Left kidney (tissue), 2 donors: ENCODE data around the gene FZR1. TPM values are rescaled to one million over a fixed set of nuclear protein-coding genes. Genes with fewer than 3 reads are reported as not detected.

ENCODE experiments used
- DNase-seq: peaks from one replicate; pipeline ENCODE4 v3.0.0-alpha.2; 2013
- polyA plus RNA-seq: library from polyadenylated mRNA; unstranded; fragments of 120-200 nt; gene quantifications from one replicate; pipeline ENCODE4 v1.2.1, GENCODE V29; 2013; ENCODE audit not compliant: insufficient read length

The FZR1 gene
- polyA plus RNA-seq, 1 donor = 46.7 TPM

DNA sequence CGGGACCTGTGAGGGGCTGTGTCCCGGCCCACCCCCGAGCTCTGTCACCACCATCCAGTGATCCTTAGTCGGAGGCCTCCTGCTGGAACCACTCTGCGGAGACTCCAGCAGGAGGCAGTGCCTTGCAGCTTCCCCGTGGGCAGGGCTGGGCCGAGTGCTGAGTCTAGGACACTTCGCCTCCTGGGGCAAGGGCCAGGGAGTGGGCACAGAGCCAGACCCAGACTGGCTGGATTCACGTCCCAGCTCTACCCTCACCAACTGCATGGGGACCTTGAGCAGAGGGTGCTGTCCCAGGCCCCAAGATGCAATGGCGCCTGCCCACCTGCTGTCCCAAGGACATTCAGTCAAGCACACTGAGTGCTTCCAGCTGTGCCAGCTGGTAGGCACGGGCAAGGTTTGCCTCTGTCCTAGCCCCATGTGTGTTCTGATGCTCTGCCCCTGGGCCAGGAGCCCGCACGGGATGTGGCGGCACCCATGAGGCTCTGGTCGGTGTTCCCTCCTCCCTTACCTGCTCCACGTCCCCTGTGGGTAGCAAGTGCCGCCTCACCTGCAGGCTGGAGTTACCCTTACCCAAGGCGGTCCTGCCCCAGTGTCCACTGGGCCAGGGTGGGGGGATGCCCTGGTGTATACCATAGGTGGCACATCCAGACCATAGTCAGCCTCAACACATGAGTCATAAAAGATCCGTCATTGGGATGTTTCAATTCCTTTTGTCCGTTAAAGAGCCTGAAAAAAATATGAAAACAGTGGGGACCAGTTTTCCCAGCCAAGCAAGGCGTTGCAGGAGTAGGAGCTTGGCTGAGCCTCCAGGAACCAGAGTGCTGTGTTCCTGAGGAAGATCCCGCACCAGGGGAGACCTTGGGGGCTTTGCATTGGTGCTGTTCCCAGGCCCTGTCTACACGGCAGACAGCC is 7.4 kb downstream of the FZR1 start:
- no peak for DNase-seq

DNA sequence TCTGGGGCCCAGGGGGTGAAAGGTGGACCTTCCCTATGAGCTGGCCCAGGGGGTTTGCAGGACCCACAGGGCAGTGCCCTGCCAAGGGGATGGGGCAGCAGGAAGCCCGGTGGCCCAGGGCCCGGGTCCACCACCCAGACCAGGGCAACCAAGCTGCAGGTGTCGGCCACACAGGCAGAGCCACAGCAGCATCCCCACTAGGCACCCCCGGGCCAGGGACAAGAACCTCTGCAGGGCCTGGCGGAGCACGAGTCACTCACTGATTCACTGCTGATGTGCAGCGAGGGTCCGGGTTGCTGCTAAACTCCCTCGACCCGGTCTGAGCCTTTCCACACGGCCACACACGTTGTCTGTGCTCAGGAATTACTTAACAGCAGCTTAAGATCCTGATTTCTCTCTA is 8.8 kb downstream of the FZR1 start:
- DNase-seq = no peak

DNA sequence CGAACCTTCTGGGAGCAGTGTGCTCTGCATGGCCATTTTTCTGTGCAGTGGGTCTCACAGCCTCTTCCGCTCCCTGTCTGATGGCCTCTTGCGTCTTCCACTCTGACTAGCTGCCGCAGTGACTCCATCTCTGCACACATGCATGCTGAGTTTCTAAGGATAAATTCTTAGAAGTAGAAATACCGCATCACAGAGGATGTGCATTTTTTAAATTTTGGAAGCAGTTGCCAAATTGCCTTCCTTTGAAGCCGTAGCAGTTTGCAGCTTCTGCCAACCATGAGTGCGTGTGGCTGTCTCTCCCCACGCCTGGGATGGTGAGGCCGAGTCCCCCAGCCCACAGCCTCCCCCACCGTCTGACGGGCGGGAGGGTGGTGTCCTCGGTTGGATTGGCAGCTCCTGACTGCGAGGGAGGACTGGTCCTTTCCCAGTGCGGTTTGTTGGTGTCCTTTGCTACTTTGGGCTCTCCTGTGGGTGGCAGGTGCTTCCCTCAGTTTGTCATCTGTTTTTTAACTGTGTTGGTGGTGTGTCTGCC is 9.8 kb downstream of the FZR1 start:
- no peak for DNase-seq

DNA sequence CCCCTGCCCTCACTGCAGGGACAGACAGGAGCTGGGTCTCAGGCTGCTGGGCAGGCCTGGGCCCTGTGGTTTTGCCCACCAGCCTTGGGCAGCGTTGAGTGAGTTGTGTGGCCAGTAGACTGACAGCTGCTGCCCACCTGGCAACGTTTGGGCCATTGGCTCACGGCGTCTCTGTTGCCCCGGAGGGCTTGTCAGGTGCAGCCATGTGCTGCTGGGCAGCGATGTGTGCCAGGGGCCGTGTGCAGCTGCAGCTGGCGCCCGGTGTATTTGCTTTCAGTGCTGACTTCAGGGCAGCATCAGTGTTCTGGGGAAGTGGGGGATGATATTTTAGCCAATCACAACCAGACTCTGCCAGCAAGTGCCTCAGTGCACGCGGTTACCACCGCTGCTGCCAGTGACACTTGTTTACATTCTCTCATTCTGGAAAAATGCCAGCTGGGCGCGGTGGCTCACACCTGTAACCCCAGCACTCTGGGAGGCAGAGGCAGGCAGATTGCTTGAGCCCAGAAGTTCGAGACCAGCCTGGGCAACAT is 10.6 kb downstream of the FZR1 start:
- DNase-seq = no peak

DNA sequence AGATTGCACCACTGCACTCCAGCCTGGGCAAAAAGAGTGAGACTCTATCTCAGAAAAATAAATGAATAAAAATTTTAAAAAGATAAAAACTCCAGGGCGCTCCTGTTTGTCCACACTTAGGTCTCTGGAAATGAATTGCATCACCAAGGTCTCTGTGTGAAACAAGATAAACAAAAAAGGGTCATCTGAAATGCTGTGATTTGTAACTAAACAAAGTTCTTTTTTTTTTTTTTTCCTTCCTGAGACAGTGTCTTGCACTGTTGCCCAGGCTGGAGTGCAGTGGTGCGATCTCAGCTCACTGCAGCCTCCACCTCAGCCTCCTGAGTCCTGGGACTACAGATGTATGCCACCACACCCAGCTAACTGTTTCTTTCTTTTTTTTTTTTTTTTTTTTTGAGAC is 11.5 kb downstream of the FZR1 start:
- DNase-seq = no peak

DNA sequence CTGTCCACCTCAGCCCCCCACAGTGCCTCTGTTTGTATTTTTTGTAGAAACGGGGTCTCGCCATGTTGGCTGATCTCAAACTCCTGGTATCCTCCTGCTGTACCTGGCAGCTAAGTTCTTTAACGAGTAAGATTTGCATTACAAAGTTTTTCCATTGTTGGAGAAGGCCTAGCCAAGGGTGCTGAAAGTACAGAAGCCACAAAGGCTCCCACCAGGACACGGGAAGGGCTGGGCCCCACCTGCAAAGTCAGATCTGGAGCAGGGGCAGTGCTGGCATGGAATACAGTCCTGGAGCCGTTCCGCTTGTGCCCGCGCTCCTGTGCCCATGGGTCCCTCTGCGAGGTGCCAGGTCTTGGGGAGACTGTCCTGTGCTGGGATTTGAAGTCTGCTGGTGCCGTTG is 12.1 kb downstream of the FZR1 start:
- DNase-seq = no peak

DNA sequence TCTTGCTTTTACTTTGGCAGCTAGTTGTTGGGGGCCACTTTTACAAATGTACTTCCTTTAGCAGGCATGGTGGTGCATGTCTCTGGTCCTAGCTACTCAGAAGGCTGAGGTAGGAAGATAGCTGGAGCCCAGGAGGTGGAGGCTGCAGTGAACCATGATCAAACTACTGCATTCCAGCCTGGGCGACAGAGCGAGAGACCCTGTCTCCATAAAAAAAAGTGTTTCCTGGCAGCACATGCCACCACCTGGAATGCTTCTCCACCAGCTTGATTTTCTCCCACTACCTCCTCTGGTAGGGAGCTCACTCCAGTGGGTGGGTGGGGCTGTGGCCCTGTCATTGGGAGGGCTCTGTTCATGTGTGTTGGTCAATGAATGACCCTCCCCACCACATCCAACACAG is 12.5 kb downstream of the FZR1 start:
- no peak for DNase-seq

DNA sequence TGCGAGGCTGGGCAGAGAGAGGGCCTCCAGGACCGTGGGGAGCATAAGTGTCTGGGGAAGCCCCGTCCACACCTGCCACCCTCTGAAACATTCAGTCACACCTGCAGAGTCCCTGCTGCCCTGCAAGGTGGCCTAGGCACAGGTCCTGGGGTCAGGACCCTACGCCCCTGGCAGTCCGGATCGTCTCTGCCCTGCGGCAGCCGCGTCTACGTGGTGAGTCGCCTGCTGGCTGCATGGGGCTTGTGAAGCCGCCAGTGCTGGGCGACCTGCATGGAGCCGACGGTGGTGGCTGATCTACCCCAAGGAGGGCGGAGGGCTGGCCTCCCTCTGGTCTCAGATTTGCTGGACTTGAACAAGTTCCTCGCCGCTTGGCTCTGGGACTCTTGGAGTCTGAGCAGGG is 13.0 kb downstream of the FZR1 start:
- DNase-seq = no peak

DNA sequence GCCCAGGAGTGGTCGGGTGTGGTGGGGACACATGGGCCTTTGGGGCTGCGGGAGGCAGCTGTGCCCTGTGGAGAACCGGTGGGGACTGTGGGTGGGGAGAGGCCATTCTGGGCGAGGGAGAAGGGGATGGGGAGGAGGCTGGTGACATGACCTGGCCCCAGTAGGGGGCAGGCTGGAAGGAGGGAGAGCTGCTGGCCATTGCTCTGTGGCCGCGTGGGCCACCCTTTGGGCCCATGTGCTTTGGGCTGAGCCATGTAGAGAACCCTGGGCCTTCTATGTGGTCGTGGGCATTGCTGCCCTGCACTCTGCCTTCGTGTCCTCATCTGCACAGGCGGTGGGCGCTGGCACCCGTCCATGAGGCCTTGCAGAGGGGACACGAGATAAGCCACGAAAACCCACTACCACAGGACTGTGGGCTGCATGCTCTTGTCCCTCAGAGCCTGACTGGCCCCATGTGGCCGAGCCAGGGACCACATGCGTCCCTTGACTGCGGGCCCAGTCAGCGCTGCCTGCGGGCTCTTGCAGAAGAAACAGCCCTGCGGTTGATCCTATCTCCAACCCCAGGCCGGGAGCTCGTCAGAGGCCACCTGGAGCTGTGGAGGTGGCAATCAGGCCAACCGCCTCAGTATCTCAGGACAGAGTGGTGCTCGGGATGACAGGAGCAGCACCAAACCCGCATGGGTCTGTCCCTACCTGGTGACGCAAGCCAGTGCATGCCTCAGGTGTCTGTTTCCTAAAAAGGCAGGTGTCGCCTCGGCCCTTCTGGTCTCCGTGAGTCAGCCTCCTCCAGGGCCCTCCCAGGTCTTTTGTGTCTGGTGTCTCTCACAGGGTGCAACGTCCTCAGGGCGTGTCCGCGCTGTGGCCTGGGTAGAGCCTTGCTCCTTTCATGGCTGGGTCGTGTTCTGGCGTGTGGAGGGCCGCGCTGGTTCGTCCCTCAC is 14.3 kb downstream of the FZR1 start:
- no peak for DNase-seq

DNA sequence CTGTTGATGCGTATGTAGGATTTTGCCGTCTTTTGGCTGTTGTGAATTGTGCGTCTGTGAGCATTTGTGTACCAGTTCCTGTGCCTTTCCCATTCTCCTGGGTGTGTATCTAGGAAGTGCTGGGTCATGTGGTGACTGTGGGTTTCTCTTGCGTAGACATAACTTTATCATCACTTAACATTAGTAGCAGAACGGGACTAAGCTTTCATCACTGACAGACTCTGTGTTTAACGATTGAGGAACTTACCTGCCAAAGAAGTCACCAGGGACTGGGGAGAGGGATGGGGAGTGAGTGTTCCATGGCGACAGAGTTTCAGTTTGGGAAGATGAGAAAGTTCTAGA is 15.0 kb downstream of the FZR1 start:
- no peak for DNase-seq

DNA sequence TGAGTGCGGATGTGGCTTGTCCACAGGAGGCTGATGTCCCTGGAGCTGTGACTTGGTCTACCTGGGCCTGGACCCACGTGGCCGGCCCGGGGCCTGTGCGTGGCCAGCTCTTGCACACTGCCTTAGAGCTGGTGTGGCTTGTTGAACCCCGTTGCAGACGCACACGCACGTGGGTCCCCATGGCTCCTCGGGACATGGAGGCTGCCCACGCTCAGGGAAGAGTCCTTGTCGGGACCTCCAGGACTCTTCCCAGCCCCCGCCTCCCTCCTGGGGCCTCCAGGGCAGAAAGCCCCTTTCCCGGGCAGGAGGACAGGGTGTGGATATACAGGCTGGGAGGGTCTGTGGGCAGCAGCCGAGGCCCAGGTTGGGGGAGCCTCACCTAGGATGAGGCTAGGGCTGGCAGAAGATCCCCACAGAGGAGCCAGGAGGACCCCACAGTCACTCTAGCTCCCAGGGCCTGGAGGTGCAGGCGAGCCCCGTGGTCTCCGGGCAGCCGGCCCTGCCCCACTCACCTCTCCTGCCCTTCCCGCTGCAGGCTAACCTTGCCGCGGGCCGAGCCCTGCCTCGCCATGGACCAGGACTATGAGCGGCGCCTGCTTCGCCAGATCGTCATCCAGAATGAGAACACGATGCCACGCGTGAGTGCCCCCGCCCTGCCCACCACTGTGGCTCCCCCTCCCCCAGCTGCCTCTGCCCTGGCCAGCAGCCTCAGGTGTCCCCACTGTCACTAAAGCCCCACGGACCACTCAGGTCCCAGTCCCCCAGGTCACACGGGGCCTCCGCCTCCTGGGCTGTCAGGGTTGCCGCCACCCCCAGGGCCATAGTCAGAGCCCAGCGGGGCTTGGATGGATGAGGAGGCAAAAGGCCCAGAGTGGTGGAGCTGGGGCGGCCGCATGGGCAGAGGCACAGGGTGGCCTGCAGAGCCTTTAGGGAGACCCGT is 16.6 kb downstream of the FZR1 start:
- no peak for DNase-seq

DNA sequence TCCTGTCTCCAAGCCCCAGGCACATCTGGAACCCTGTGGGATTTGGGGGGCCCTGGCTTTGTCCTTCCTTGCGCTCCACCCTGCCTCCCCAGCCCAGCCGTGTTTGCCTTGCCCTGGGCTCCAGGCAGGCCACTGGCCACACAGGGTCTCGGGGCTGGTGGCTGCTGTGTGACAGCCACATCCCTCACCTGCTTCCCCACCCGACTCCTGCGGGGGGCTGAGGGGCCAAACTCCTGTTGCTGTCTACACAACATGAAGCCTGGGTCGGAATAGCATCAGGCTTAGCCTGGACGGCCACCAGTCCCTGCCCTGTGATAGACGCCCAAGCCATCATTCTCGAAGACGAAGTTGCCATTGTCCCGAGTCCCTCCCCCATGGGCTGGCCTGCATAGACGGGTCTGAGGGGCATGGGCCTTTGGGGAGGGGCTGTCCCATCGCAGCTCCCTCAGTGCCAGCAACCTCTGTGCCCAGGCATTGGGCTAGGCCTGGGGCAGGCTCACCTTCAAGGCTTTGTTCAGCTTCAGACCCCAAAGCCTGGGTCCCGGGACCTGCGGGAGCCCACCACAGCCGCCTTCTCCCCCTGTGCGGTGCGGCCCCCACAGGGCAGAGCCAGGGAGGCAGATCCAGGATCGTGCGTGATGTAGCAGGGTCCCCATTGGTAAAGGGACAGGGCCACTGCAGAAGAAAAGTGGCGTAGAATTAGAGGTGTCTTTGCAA is 17.4 kb downstream of the FZR1 start:
- DNase-seq = no peak

DNA sequence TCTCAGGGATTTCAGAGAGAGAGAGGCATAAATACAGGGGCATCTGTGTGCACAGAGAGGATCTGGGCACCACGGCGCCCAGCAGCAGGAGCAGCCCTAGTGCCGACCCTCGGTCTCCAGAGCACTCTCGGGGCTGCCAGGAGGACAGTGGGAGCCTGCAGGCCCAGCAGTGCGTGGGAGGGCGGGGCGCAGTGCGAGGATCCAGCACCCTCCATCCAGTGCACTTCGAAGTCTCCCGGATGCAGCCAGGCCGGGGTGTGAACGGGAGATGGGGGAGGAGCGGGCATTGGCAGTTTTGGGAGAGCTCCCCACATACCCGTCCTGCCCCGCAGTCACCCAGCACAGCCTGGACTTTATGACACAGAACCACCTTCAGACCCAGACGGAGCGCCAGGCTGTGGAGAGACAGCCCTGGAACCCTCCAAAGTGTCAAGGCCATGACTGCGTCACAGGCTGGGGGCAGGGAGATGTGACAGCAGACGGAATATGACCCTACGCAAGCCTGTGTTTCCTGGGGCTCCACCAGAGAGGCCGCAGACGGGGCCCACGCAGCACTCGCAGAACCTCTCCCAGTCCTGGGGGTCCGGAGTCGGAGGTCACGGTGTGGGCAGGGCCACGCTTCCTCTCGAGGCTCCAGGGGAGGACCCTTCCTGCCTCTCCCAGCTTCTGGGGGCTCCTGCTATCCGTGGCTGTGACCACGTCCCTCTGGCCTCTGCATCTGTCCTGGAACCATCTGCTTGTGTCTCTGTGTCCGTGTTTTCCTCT is 18.1 kb downstream of the FZR1 start:
- no peak for DNase-seq

DNA sequence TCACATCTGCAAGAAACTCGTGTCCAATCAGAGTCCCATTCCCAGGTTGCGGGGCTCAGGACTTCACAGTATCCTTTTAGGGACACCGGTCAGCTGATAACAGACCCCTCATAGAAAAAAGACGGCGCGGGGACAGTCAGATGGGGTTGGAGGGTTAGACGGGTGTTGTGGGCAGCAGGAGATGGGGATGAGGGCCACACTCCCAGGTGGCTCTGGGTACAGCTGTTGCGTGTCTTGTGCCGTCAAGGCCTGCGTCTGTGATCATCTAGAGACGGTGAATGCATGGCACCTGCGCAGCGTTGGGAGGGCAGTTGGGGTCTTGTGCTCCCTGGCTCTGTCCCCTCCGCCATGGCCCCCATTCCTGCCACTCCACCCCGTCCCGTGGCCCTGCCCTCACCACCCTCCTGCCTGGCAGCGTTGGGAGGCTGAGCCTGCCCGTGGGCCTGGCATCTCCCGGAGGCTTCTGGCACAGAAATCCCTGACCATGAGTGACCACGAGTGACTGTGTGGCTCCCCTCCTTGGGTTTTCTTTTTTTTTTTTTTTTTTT is 18.9 kb downstream of the FZR1 start:
- DNase-seq = no peak

DNA sequence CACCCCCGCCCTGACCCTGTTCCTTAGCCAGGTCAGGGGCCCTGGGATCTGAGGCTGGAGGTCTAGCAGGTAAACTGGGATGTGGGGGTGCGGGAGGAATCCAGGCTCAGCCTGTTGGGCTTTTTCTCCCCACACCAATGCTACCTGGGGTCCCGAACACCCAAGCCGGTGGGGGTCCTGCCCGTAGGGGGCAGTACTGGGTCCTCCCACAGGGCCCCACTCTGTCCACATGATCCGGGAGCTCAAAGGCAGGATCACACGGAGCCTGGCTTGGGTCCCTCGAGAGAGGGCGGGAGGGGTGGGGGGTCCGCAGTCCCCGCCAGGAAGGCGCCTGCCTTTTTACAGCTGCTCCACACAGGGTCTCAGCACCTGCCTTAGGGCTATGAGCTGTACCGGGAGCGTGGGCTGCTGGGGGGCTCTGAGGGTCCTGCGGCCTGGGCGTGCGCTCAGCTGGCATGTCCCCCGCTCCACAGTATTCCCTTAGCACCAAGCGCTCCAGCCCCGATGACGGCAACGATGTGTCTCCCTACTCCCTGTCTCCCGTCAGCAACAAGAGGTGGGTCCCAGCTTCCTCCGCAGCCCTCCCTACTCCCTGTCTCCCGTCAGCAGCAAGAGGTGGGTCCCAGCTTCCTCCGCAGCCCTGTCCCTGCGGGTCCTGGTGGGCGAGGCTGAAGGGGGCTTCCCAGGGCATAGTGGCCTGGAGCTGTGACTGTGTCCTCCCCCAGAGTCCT is 20.6 kb downstream of the FZR1 start:
- no peak for DNase-seq

DNA sequence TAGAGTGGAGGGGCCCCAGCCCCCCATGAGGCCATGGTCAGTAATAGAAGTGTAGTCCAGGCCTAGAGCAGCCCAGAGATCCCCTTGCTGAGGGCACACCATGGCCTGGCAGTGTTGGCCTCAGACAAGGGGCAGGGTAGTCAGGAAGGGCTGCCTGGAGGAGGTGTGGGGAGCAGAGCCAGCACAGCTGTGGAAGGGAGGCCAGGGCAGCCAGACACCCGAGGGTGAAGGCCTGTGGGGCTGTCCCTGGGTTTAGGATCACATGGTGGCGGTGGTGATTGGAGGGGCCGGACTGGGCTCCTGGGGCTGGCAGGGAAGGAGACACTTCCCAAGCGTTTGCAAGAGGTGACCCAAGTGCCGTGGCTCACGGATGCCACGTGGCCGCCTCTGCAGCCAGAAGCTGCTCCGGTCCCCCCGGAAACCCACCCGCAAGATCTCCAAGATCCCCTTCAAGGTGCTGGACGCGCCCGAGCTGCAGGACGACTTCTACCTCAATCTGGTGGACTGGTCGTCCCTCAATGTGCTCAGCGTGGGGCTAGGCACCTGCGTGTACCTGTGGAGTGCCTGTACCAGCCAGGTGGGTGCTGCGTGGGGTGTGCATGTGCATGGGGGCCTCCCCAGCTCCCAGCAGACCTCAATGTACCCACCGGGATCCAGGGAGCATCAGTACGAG is 21.3 kb downstream of the FZR1 start:
- DNase-seq = no peak

DNA sequence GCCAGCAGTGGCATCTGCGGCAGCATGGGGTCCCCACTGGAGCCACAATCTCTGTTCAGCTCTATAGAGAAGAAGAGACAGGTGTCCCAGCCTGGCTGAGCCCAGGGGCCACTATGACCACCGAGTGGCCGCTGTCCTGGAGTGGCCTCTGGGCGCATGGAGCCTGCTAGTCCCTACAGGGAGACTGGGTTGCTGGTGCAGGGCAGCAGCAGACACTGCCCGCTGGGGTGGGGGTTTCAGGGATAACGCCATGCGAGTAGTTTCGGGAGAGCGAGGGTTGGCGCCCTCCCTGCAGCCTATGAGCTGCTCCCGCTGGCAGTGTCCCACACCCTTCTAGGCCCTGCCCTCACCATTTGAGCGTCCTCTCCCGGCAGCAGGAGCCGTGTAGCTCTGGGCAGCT is 22.0 kb downstream of the FZR1 start:
- DNase-seq = no peak

DNA sequence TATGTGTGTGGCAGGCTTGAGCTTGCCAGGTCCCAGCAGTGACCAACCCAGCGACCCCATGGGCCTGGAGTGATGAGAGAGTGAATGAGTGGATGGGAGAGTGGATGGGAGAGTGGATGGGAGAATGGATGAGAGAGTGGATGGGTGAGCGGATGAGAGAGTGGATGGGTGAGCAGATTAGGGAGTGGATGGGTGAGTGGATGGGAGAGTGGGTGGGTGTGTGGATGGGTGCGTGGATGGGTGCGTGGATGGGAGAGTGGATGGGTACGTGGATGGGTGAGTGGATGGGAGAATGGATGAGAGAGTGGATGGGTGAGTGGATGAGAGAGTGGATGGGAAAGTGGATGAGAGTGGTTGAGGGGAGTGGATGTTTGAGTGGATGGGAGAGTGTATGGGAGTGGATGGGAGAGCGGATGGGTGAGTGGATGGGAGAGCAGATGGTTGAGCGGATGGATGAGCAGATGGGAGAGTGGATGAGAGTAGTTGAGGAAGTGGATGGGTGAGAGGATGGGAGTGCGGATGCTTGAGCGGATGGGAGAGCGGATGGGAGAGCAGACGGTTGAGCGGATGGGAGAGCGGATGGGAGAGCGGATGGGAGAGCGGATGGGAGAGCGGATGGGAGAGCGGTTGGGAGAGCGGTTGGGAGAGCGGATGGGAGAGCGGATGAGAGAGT is 22.6 kb downstream of the FZR1 start:
- DNase-seq = no peak
